ENCODE data around the gene DNAJC17. TPM values are rescaled to one million over a fixed set of nuclear protein-coding genes. Genes with fewer than 3 reads are reported as not detected.

The DNAJC17 gene
- total RNA-seq, 1 donor from 2014 or later = 38.2 TPM

DNA sequence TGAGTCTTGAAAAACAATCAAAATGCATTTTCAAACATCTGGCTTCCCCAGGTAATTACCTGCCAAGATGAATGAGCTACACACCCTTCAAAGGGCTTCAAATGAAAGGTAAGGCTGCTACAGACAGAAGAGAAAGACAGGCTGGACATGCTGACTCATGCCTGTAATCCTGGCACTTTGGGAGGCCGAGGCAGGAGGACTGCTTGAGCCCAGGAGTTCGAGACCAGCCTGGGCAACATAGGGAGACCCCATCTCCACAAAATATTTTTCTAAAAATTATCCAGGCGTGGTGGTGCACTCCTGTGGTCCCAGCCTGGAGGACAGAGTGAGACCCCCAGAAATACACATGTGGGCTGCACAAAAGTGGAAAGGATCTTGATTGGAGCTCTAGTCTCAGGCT lies 14.9 kb downstream of the DNAJC17 start:
- no peak for DNase-seq (ENCODE audit: low read depth, low spot score)

DNA sequence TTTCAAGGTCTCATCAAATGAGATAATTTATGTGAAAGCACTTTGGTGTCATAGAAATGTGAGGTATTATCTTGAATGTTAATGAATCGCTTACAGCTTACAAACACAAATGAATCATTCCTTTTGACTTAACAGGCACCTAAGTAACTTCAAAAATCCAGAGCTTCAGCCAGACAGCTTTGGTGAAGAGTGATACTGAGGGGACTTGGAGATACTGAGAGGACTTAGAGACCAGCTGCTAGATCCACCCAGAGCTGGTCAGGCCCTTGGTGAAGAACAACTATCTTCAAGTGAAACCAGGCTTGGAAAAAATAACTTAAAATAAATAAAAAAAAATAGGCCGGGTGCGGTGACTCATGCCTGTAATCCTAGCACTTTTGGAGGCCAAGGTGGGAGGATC lies 16.6 kb downstream of the DNAJC17 start:
- DNase-seq (ENCODE audit: low read depth, low spot score) = no peak

DNA sequence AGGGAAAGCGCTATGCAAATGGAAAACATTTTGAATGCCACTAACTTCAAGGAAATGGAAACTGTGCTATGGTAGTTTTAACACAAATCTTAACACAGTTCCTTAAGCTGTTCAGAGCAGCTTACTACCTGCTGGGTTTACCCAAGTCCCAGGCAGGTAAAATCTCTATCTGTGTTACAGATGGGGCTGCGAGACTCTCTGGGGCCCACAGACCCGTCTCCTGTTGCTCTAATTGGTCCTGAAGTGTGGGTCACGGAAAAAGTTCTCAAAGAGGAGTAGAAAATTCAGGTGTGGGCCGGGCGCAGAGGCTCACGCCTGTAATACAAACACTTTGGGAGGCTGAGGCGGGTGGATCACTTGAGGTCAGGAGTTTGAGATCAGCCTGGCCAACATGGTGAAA lies 17.3 kb downstream of the DNAJC17 start:
- no peak for DNase-seq (ENCODE audit: low read depth, low spot score)

DNA sequence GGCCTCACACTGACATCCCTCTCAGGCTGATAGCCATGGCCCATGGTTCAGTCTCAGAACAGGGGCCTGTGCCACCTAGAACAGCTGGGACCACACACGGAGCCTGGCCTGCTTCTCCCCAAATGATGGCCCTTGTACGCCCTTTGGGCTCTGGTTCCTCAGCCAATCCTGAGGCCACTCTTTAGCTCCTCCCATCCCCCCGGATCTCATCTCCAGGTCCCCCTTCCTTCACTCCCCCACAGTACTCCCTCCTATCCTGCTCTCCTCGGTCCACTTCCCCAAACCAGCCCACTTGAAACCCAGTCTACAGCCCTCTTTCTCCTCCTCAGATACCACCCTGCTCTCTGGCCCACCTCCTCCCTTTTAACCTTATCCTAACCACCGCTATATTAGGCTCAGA lies 18.2 kb downstream of the DNAJC17 start:
- DNase-seq (ENCODE audit: low read depth, low spot score) = no peak

DNA sequence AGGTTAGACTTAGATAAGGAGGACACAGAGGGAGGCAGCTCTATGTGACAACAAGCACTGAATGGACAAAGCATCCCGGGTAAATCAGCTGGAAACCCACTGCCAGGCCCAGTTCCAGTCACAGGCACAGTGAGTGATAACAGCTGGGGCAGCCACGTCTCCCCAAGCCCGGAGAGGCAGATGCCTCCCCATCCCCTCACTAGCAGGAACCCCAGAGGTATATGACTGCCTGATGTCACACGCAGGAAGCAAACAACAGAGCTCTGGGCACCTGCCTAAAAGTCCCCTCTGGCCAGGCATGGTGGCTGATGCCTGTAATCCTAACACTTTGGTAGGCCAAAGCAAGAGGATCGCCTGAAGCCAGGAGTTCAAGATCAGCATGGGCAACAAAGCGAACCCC lies 19.3 kb downstream of the DNAJC17 start:
- no peak for DNase-seq (ENCODE audit: low read depth, low spot score)

GRCh38 chr15:40787344-40787841 lies 19.9 kb downstream of the DNAJC17 start:
- no peak for DNase-seq (ENCODE audit: low read depth, low spot score)

DNA sequence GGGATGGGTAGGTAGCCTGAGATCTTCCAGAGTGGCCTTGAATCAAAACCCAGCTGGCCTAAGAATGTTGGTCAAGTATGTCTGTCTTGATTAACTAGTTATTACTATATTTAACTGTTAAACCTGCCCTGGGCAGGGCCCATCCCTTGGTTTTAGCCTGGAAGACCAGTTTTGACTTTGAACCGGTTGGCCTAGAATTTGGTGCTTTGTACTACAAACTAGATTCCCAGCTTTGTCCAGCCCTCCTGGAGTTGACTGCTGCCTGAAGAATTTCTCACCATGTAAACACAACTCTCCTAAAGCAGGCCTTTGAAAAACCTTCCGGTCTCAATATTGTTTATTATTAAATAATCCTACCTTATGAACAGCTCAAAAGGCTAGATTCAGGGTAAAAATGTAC lies 21.5 kb downstream of the DNAJC17 start:
- DNase-seq (ENCODE audit: low read depth, low spot score) = no peak

DNA sequence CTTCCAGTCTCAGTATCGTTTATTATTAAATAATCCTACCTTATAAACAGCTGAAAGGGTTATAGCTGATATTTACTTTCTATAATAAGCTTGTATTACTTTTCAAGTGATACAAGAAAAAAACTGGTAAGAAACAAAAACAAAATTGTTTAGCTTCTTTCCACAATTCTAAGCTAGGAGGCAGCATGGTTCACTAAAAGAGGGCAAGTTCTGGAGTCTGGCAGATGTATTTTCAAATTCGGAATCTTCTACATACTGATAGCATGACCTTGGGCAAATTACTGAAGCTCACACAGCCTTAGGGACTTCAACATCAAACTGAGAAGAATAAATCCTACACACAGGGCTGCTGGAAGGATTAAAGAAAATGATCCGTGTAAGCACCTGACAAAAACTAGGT lies 22.1 kb downstream of the DNAJC17 start:
- no peak for DNase-seq (ENCODE audit: low read depth, low spot score)

DNA sequence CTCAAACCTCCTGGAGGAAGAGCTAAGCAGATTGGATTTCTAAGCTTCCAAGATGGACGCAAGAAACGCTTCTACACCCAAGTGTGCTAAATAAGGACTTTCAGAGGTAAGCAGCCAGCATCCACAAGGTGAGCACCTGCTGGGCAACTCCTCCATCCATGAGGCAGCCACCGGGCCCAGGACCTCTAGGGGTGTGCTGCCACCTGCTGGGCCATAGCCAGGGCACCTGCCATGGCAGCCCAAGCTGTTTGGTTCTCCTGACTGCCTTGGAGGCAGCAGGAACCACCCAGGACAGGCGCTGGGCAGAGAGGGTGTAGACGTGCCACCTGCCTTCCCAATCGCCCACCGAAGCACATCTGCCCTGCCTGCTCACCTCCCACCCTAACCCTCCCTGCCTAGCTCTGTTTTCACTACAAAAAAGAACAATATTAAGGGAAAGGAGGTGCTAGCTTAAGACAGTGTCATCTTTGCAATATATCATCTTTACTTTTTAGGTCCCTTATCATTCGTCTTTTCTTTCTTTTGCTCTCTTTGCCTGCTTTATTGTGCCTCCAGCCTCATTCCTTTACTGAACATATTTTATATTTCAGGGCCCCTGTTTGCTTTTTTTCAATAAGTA lies 24.6 kb downstream of the DNAJC17 start:
- no peak for DNase-seq (ENCODE audit: low read depth, low spot score)

DNA sequence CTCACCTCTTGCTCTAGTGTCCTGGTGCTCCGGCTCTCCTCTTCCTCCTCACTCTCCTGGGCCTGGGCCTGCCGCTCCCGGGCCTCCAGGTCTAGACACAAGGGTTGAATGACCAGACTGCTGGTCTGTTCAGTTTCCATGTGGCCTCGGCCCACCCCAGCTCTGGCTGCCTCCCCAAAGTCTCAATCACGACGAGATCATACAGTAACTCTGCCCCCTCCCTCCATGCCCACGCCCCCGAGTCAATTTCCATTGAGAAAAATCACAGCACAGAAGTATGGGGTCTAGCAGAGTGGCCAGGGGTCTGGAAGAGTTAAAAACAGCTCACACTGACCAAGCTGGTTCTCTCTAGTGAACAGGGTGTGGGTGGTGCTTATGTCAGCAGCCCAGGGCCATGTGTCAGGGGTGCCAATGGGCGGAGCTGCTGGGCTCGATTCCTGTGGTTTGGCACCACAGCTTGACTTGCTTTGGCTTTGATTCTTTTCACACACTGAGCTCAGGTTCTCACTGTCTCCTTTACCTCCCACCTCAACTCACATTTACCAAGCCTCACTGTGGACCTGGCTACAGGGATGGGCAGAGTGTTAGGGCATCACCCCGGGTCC lies 30.6 kb downstream of the DNAJC17 start:
- DNase-seq (ENCODE audit: low read depth, low spot score) = no peak

GRCh38 chr15:40775740-40776536 lies 31.3 kb downstream of the DNAJC17 start:
- DNase-seq (ENCODE audit: low read depth, low spot score) = no peak

- DNase-seq (ENCODE audit: low read depth, low spot score) = no peak
Measured at GRCh38 chr15:40775007-40775406, 32.3 kb downstream of the DNAJC17 start.

- no peak for DNase-seq (ENCODE audit: low read depth, low spot score)
Measured at GRCh38 chr15:40773902-40774301, 33.4 kb downstream of the DNAJC17 start.

GRCh38 chr15:40773496-40773895 lies 33.8 kb downstream of the DNAJC17 start:
- DNase-seq (ENCODE audit: low read depth, low spot score) = no peak

GRCh38 chr15:40772014-40772413 lies 35.3 kb downstream of the DNAJC17 start:
- no peak for DNase-seq (ENCODE audit: low read depth, low spot score)

DNA sequence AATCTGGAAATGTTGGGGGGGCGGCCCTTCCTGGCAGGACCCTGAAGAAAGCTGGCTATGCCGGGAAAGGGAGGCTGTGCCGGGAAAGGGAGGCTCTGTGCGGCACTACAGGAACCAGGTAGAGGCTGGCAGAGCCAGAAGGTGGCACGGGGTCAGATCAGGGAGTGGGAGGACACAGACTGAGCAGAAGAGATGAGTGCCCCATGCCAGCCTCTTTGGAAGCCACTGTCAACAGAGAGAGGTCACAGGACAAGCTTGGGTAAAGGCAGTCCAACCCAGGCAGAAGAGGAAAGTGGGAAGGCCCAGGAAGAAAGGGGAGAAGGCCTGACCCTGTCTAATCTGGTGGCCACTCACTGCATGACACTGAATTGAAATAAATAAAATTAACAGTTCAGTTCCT lies 36.0 kb downstream of the DNAJC17 start:
- no peak for DNase-seq (ENCODE audit: low read depth, low spot score)

DNA sequence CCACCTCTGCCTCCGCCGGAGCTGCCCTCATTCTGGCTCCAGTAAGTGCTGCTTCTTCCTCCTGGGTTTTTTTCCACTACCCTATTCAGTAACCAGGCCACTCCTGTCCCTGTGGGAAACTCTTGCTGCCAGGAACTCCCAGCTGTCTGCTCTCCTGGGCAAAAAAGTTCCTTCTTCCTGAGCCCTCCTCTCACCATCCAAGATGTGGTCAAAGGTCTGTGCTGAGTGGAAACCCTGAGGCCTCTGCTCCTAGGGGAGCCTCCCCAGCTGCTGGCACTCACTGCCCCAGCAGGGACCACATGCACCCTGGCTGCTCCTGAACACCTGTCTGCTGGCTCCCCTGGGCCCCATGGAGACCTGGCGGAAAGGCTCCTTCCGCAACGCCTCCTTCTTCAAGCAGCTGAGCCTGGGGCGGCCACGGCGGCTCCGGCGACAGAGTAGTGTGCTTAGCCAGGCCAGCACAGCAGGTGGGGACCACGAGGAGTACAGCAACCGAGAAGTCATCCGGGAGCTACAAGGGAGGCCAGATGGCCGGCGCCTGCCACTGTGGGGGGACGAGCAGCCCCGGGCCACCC lies 37.0 kb downstream of the DNAJC17 start:
- DNase-seq (ENCODE audit: low read depth, low spot score) = no peak

DNA sequence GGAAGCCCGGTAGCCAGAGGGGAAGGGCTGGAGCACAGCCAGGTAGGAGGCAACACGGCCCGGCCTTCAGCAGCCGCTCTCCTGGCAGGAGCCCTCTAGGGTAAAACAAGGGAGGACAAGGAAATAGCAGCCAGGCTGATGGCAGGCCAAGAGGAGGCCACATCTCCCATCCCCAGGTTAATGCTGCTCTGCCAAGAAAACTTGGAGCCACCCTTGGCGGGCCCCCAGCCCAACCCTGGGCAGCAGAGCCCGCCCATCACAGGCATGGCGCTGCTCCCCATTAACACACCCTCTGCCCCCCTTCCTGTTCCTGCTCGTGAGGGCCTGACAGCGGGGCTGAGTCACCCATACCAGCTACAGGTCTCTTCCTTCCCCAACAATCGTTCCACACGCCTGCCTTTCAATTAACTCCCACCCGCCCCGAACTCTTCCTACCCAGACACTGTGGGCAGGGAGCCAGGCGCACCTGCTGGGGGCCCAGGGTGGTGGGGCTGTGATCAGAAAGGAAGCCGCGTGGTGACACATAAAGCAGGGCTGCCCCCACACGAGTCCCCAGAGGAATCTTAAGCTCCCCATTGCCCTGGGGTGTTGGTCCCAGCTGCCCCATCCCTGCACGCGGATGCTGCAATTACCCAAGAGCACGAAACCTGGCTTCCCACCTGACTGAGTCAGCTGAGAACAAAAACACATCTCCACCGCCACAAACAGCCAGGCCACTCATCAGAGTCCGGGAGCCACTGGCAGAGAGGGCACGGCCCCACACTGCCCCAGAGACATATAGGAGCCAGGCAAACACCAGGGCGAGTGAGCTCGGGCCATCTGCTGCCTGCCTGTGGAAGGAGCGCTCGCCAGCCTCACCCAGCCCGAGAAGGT lies 37.8 kb downstream of the DNAJC17 start, which contains the start of gene C15orf62:
Gene C15orf62, plus strand, starts transcription at position 707 of the 873 bp plus-strand sequence. CDS start 516 bp downstream, outside the sequence.
- DNase-seq (ENCODE audit: low read depth, low spot score) = no peak

DNA sequence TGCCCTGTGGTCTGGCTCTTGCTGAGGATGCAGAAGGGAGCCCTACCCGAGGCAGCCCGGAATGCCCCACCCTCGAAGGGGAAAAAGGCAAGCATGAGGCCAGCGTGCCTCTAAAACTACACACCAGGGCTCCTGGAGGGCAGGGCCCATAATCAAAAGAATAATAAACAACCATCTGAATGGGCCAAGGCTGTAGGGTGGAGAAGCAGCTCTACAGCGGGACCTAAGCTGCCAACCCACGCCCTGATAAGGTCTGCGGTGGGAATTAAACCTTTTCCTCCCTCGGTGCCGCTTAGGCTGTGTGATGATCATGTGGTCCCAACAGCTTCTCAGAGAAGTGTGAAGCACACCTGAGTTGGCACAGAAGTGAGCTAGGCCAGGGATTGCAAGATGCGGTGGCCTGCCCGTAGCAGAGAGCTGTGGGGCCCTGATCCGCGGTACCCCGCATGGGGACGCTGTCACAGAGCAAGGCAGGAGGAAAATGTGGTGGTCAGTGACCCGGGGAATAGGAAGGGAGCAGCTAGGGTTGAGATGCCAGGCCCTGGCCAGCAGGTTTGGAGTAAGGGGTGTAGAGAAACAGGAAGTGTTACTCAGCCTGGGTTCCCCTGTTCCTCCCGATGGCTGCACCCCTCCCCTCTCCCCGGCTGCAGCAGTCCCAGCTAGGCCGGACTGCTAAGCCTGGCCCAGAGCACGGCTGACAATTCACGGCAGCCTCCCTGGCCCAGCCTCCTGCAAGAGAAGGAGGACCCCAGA lies 38.6 kb downstream of the DNAJC17 start:
- no peak for DNase-seq (ENCODE audit: low read depth, low spot score)

GRCh38 chr15:40767838-40768500 lies 39.3 kb downstream of the DNAJC17 start:
- no peak for DNase-seq (ENCODE audit: low read depth, low spot score)
